GM21786 (cell line): ENCODE results near the gene DYNLRB1.
"Not testable (repeated sequence)": the region's sequence is repeated elsewhere in the genome, so short reads cannot be mapped to it uniquely, and the experiment has no call there.

ENCODE experiments used
- ATAC-seq: cut with Tn5 transposase; IDR thresholded peaks from one replicate; pipeline ENCODE4 v1.9.1; 2021; ENCODE audit not compliant: unreplicated experiment

The DYNLRB1 gene

GRCh38 chr20:34516247-34517113 lies at the start of gene DYNLRB1:
DYNLRB1 (plus strand) TSS chr20:34516422; CDS start chr20:34516459, 37 bp downstream.
- peak; percentile 68 for ATAC-seq

- no peak for ATAC-seq
Measured at GRCh38 chr20:34468951-34469350, 47.3 kb upstream of the DYNLRB1 start.

- ATAC-seq: no peak
Measured at GRCh38 chr20:34472246-34472925, 43.8 kb upstream of the DYNLRB1 start.

- no peak for ATAC-seq
Measured at GRCh38 chr20:34473262-34473883, 42.8 kb upstream of the DYNLRB1 start.

- ATAC-seq: no peak
Measured at GRCh38 chr20:34475979-34476736, 40.1 kb upstream of the DYNLRB1 start.

- no peak for ATAC-seq
Measured at GRCh38 chr20:34479627-34480026, 36.6 kb upstream of the DYNLRB1 start.

GRCh38 chr20:34482154-34482553 lies 34.1 kb upstream of the DYNLRB1 start:
- not testable (repeated sequence) for ATAC-seq

GRCh38 chr20:34483585-34484220 lies 32.5 kb upstream of the DYNLRB1 start:
- not testable (repeated sequence) for ATAC-seq

GRCh38 chr20:34485068-34485634 lies 31.1 kb upstream of the DYNLRB1 start:
- no peak for ATAC-seq

GRCh38 chr20:34491226-34491931 lies 24.8 kb upstream of the DYNLRB1 start:
- no peak for ATAC-seq

- no peak for ATAC-seq
Measured at GRCh38 chr20:34491932-34492509, 24.2 kb upstream of the DYNLRB1 start.

- ATAC-seq: no peak
Measured at GRCh38 chr20:34493646-34494045, 22.6 kb upstream of the DYNLRB1 start.

GRCh38 chr20:34495307-34495706 lies 20.9 kb upstream of the DYNLRB1 start:
- no peak for ATAC-seq

- ATAC-seq: no peak
Measured at GRCh38 chr20:34495916-34496315, 20.3 kb upstream of the DYNLRB1 start.

- ATAC-seq: not testable (repeated sequence)
Measured at GRCh38 chr20:34497596-34497995, 18.6 kb upstream of the DYNLRB1 start.

- no peak for ATAC-seq
Measured at GRCh38 chr20:34500823-34501222, 15.4 kb upstream of the DYNLRB1 start.

- no peak for ATAC-seq
Measured at GRCh38 chr20:34506480-34506879, 9.7 kb upstream of the DYNLRB1 start.

GRCh38 chr20:34507702-34508413 lies 8.4 kb upstream of the DYNLRB1 start:
- ATAC-seq: no peak

GRCh38 chr20:34510575-34510974 lies 5.6 kb upstream of the DYNLRB1 start:
- ATAC-seq: no peak
